Measurements from ENCODE around the gene ZNF316. TPM values are rescaled to one million over a fixed set of nuclear protein-coding genes. Genes with fewer than 3 reads are reported as not detected.
"Not testable (repeated sequence)": the region's sequence is repeated elsewhere in the genome, so short reads cannot be mapped to it uniquely, and the experiment has no call there.

Gene ZNF316
- total RNA-seq, 4 donors from 2014 or later = 32.1 to 77.7 (median 36.2) TPM

DNA sequence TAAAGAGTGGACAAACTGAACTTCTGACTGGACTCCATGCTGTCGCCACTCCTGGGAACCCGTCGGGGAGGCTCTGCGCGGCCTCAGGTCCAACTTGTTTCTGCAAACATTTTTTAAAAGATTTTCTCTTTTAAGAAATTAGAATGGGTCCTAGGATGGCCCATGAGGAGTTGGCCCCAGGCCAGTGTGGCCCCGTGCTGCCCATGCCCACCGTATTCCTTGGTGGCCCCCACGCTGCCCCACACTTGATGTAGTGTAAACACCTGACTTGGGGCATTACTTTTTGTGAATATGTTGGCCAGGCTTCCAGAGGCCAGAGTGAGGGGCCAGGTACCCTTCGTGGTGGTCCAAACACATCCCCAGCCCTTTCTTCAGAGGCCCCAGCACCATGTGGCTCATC is 19.3 kb downstream of the ZNF316 start:
- Histone ChIP-seq H3K27ac (no peak overlapping the region), H3K36me3 (peaks cover 5 to 54% (median 7%) of the 10 kb centered on the region in 3 donors), H3K4me1 (no peaks in the 10 kb centered on the region), H3K9me3 (peaks cover 0 to 18% (median 0%) of the 10 kb centered on the region in 4 donors), H3K4me3 (no peak overlapping the region), H3K27me3 (no peaks in the 10 kb centered on the region)
- TF ChIP-seq, protein P1, sequence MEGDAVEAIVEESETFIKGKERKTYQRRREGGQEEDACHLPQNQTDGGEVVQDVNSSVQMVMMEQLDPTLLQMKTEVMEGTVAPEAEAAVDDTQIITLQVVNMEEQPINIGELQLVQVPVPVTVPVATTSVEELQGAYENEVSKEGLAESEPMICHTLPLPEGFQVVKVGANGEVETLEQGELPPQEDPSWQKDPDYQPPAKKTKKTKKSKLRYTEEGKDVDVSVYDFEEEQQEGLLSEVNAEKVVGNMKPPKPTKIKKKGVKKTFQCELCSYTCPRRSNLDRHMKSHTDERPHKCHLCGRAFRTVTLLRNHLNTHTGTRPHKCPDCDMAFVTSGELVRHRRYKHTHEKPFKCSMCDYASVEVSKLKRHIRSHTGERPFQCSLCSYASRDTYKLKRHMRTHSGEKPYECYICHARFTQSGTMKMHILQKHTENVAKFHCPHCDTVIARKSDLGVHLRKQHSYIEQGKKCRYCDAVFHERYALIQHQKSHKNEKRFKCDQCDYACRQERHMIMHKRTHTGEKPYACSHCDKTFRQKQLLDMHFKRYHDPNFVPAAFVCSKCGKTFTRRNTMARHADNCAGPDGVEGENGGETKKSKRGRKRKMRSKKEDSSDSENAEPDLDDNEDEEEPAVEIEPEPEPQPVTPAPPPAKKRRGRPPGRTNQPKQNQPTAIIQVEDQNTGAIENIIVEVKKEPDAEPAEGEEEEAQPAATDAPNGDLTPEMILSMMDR (IDR thresholded peaks at IDR 0.05) = no peak
- no peak for TF ChIP-seq POLR2A (IDR thresholded peaks at IDR 0.05)
- no peak for TF ChIP-seq EP300 (IDR thresholded peaks at IDR 0.05)
- DNase-seq (ENCODE audit: low spot score in 2 of 2) = no peak
- 94 to 97% methylated on average over 9 of the region's 9 CpGs for WGBS, 2 donors

DNA sequence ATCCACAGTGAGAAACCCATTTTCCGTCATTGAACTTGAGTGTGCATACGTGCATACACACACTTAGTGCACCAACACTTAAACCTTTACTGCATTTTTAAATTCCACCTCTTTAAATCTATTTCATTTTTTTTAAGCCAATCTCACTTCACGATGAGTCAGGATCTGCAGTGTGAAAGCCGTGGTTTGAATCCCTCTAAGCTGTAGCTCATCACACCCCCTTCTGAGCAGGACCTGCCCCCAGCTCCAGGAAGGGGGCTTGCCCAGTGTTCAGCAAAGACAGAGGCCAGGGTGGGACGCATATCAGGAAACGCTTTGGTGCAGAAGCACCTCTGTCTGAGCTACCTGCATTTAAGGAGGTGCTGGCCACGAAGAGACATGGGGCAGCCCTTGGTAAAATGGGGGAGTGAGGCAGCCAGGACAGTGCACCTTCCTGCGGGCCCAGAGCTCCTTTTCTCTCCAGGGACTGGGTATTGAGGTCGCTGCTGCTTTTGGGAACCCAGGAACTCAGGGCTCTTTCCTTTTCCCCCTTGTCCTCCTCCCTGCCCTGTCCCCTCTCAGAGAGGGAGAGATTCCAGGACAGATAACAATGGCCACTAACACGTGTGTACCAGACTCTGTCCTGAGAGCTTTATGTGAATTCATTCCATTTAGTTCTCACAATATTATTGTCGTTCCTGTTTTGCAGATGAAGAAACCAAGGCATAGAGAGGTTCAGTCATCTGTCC is 21.7 kb downstream of the ZNF316 start:
- H3K36me3 ChIP-seq = peaks cover 0 to 30% (median 0%) of the 10 kb centered on the region in 3 donors
- no peak overlapping the region for H3K4me3 ChIP-seq
- peaks cover 0 to 1% (median 0%) of the 10 kb centered on the region in 4 donors for H3K4me1 ChIP-seq
- TF ChIP-seq EP300 (IDR thresholded peaks at IDR 0.05) = no peak
- no peak for TF ChIP-seq POLR2A (IDR thresholded peaks at IDR 0.05)
- TF ChIP-seq, protein P1 (IDR thresholded peaks at IDR 0.05) = no peak
- 28 to 29% methylated on average over 11 of the region's 11 CpGs for WGBS, 2 donors
- DNase-seq (ENCODE audit: low spot score in 2 of 2) = no peak
- H3K27me3 ChIP-seq = peaks cover 0 to 6% of the 10 kb centered on the region in 2 donors
- no peaks in the 10 kb centered on the region for H3K9me3 ChIP-seq
- no peak overlapping the region for H3K27ac ChIP-seq

DNA sequence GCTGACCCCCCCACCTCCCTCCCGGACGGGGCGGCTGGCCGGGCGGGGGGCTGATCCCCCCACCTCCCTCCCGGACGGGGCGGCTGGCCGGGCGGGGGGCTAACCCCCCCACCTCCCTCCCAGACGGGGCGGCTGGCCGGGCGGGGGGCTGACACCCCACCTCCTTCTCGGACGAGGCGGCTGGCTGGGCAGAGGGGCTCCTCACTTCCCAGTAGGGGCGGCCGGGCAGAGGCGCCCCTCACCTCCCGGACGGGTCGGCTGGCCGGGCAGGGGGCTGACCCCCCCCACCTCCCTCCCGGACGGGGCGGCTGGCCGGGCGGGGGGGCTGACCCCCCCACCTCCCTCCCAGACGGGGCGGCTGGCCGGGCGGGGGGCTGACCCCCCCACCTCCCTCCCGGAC is 33.7 kb downstream of the ZNF316 start:
- not testable (repeated sequence) for H3K27me3 ChIP-seq; DNase-seq (ENCODE audit: low spot score in 2 of 2); H3K27ac ChIP-seq; H3K4me3 ChIP-seq; H3K4me1 ChIP-seq
- H3K9me3 ChIP-seq = peaks cover 7 to 85% (median 31%) of the 10 kb centered on the region in 4 donors
- peaks cover 0 to 48% (median 0%) of the 10 kb centered on the region in 3 donors for H3K36me3 ChIP-seq
- no CpG with 5 or more reads among the region's 34 CpGs for WGBS, 2 donors

DNA sequence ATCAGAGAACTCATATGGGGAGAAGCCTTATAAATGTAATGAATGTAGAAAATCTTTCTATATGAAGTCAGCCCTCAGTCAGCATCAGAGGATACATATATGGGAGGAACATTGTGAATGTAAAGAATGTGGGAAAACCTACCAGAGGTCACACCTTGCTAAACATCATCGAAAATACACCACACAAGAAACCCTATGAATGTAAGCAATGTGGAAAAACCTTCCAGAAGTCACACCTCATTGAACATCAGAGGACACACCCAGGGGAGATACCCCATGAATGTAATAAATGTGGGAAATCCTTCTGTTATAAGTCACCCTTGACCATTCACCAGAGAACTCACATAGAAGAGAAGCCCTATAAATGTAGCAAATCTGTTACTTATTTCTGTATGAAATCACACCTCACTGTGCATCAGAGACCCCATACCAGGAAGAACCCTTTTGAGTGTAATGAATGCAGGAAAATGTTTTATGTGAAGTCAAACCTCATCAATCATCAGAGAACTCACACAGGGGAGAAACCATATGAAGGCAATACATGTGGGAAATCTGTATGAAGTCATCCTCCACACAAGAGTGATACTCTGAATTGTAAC is 38.8 kb downstream of the ZNF316 start:
- Histone ChIP-seq H3K27ac (no peak overlapping the region), H3K9me3 (peaks cover 7 to 99% (median 50%) of the 10 kb centered on the region in 4 donors), H3K4me1 (no peaks in the 10 kb centered on the region), H3K4me3 (no peak overlapping the region), H3K36me3 (peaks cover 0 to 24% (median 0%) of the 10 kb centered on the region in 3 donors), H3K27me3 (no peaks in the 10 kb centered on the region)
- no peak for DNase-seq (ENCODE audit: low spot score in 2 of 2)
- 85 to 93% methylated on average over 1 of the region's 1 CpG for WGBS, 2 donors
- TF ChIP-seq EP300 (IDR thresholded peaks at IDR 0.05) = no peak
- TF ChIP-seq POLR2A (IDR thresholded peaks at IDR 0.05) = no peak
- TF ChIP-seq, protein P1 (IDR thresholded peaks at IDR 0.05) = no peak

DNA sequence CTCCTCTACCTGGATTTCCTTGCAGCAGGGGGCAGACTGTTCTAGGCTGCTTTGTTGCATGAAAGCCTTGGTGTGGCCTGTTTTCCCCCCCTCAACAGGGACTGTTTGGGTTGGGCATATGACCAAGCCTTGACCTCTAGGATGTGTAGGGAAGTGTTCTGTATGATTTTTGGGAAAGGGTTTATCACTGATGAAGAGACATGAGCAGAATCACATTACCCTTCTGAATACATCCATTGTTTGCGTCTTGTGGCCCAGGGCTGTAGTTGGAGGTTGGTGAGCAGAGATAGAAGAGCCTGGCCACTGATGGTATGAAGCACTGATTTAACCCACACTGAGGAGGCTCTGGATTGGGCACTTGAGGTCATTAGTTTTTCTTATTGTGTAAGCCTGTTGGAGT is 43.0 kb downstream of the ZNF316 start:
- Histone ChIP-seq H3K9me3 (peaks cover 4 to 100% (median 52%) of the 10 kb centered on the region in 4 donors), H3K27me3 (no peaks in the 10 kb centered on the region), H3K4me1 (no peaks in the 10 kb centered on the region), H3K4me3 (no peak overlapping the region), H3K27ac (no peak overlapping the region), H3K36me3 (peaks cover 0 to 28% (median 0%) of the 10 kb centered on the region in 3 donors)
- TF ChIP-seq EP300 (IDR thresholded peaks at IDR 0.05) (no peak), POLR2A (IDR thresholded peaks at IDR 0.05) (no peak)
- TF ChIP-seq, protein P1 (IDR thresholded peaks at IDR 0.05) = no peak
- 77 to 100% methylated on average over 1 of the region's 1 CpG for WGBS, 2 donors
- DNase-seq (ENCODE audit: low spot score in 2 of 2) = no peak

Data from tibial nerve (tissue), 4 donors.